ENCODE data around the gene SOX8.

GRCh38 chr16:947255-947921, 34.2 kb upstream of the SOX8 start:
- TF ChIP-seq CTCF (IDR thresholded peaks at IDR 0.05; ENCODE audit: insufficient read depth, low read length, poor library complexity, severe bottlenecking) (no peak), EZH2phosphoT487 (conservative IDR thresholded peaks at IDR 0.05; ENCODE audit: low read length) (no peak)

Measured in SU-DHL-6 (cell line).